ENCODE measurements around the gene DDX10.

The DDX10 gene

DNA sequence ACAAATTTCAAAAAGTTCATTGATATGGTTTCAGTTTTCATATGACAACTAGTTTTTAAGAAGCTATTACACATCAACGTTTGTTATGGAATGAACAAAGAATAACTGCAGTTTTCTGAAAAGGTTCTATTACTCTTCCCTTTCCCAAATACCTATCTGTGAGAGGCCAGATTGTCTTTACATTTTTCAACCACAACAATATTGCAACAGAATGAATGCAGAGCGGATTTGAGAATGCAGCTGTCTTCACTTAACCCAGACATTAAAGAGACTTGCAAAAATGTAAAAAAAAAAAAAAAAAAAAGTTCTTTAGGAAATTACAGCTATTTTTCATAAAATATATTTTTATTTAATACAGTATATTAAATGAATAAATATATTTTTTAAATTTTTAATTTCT is 250.8 kb downstream of the DDX10 start:
- no peak for DNase-seq

DNA sequence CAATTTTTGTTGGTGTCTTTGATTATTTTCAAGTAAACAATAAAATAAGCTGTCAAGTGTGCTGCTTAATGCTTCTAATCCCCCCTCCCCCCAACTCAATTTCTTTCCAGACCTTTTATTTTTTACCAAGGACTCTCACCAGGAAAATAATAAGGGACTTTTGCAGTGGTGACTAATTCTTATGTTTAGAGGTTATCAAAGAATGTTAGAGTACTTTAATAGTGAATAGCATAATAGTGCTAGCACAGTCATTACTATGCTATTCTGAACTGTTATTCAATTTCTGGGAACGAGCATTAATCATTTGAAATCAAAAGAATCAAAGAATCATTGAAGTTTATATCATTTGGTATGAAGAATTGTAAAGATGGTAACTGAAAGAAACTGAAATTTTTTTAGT is 251.4 kb downstream of the DDX10 start:
- DNase-seq: no peak

DNA sequence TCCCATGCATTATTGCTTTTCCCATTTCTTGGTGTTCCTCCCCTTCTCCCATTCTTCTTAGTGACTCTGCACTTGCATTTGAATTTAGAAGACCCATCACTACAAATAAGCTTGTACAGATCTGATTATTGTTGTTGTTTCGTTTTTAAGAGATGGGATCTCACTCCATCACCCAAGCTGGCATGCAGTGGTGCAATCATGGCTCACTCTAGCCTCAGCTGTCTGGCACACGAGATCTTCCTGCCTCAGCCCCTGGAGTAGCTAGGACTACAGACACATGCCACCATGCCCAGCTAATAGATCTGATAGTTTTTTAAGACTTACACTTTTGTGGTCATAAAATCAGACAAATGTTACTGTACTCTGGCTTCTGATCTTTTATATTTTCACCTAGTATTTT is 252.1 kb downstream of the DDX10 start:
- no peak for DNase-seq

DNA sequence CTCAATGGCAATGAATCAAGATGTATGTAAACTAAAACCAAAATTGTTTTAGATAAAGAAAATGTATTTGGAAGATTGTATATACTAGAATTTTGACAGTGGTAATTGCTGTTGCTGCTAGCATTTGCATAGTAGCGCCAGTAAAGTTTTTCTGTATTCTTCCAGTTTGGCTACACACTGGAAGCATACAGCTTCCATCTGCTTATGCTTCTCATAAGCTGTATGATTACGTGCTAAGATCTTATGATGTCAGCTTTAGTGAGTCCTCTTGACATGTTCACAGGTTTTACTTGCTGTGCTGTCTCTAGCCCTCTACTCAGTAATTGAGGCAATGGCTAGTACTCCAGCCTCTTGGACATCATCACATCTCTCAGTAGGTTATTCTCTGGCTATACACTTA is 256.3 kb downstream of the DDX10 start:
- no peak for DNase-seq

DNA sequence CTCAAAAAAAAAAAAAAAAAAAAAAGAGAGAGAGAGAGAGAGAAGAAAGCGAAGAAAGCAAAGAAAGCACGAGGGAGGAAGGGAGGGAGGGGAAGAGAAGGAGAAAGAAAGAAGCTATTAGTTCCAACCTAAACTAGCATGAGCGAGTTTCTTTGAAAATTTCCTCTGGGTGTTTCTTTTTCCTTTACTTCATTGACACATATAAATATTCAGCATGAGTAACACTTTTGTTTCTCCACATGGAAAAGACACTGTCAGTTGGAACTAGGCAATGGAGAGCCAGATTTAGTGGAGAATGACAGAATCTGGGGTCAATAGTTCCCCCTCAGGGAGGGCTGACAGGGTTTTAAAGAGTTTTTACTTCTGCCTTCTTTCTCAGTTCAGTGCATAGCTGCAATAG is 257.4 kb downstream of the DDX10 start:
- no peak for DNase-seq

DNA sequence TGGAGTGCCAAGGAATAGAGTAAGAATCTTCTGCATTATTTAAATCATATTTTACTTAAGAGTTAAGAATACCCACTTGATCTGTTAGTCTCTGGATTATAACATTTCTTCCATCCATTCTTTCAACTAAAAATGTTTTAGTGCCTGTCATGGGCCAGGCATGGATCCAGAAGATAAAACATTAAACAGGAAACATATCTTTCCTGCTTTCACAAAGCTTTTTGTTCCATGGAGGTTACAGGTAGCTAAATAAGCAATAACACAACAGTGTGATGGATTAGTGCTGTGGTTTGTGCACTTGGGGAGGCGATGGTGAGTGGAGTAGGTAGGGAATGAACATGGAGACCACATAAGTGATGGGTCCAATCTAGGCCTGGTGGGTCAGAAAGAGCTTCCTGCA is 258.5 kb downstream of the DDX10 start:
- DNase-seq: no peak

DNA sequence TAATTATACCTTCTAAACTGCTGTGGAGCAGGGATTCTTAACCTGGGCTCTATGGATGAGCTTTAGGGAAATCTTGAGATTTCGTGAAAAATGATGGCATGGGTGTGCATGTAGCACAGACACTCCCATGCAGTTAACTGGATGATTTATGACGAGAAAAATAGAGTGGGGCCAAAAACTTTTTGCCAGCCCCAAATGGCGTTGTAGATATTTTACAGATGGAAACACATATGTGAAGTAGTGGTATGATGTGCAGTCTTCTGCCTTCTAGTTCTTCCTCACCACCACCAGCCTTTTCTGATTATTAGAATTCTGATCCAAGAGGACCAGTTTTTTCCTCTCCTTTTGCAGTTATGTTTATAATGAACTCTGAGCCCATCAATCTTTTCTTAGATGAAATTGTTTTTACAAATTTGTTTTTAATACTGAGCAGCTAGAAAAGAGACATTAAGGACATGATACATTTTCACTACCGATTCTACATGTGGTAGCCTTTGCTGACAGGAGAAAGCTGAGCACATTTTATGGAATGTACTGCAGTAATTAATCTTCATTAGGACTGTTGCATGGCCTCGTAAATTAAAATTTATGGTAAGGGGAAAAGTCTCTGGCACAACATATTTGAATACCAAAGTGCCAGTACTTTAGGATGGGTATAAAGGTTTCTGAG is 261.4 kb downstream of the DDX10 start:
- no peak for DNase-seq

DNA sequence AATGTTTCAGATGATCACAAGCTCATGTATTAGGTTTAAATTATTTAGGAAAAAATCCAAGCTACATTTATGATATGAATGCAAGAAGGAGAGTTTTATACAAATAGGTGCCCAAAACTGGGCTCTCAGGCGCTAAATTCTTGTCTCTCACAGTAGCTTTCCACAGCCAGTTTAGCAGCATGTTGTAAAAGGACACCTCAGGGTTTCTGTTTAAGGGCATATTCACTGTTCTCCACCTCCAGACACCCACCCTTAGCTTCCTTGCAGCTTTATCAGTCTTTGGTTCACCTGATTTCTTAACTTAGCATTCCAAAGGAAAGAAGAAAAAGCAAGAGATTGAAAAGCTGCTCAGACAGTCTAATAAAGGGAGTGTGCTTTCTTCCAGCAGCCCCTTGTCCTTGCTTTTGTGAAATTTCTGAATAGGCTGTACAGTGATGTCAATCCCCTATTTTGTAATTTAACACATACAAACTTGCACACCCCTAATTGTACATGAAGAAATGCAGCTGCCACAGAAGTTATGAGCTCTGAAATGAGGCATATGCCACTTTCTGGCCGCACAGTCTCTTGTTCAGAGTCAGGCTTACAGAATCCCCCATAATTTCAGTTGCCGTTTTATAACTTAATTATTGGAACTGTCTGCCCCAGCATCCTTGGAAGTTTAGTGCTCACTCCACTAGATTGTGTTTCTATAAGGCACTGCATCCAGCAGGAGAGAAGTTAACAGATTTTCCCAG is 262.1 kb downstream of the DDX10 start:
- DNase-seq: no peak

DNA sequence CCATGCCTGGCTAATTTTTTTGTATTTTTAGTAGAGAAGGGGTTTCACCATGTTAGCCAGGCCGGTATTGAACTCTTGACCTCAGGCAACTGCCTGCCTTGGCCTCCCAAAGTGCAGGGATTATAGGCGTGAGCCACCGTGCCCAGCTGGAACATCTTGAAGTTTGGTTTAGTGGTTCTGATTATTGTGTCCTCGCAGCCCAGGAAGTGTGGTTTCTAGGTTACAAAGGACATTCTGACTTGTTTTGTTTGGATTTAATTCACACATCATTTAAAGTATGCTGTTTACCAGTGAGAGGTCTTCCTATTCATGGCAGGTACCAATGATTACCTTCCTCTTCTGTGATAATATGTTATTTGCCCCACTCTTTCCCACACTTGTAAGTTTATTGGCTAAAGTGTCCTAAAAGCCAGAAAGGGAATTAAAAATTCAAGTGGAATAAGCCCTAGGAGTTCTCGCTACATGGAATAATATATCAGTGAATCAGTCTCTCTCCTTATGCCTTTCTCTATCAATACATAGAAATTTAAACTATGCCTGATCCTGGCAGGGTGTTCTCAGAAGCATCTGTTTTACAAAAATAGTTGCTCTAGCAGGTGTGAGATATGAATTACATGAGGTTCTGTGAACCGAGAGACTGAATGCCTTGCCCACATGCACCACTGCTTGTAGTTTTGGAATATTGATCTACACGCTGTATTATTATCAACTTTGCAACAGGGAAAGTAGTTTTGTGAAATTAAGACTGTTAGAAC is 263.1 kb downstream of the DDX10 start:
- no peak for DNase-seq

DNA sequence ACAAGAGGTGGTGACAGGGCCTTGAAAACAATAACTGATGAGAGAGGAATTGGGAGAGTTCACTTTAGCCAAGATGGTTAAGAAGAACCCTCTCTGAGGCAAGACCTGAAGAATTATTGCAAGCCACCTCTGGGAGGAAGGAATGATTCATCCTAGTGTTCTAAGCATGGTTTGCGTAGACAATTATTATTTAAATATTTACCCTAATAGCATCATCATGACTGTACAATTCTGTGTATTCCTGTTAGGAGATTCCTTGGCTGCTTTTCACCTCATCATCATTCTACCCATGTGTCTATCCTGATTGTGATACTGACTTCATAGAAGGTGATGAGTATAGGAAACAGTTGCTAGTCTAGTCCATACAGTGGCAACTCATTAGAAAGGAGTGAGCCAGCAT is 264.4 kb downstream of the DDX10 start:
- DNase-seq: no peak

DNA sequence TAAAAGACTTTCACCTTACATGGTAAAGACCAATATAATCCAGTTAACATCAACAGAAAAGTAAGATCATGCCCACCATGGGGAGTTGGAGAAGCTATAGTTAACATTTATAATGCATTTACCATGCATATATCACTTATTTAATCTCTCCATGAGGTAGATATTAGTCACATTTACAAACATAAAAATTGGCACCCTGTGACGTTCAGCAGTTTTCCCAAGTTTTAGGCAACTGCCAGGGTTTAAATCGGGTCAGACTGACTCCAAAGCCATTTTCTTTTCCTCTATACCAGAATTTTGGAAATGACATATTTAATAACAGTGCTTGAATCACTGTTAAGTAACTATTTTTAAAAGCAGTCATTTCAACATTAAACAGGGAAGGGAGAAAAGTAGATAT is 266.3 kb downstream of the DDX10 start:
- DNase-seq: no peak

DNA sequence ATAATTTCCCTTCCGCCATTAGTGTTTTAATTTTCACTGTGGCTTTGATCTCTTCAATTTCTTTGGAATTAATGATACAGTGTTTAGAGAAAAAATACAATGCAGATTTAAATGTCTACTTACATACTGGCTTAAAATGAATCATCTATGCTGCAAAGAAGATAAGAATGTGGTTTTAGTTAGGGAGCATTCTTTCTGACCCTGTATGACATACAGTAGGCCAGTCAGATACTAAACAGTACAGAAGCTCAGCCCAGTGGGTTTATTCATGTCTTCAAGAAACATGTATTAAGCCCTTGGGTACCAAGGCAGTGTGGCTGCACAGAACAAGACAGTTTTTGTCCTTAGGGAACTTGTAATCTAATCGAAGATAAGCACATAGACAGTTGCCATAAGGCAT is 268.8 kb downstream of the DDX10 start:
- DNase-seq: no peak

DNA sequence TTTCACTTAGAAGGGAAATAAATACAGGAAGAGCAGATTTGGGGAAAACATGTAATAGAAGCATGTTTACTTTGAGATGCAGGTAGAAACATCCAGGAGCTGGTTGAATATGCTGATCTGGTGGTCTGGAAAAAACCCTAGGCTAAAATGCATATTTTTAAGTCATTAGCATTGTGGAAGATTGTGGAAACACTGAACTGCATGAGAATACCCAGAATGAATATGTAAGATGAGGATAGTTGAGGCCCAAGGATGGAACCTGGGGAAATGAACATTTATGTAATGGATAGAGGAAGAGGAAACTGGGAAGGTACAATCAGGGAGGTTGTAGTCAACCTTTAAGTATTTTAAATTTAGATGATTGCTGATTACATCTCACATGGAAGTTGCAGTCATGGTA is 269.4 kb downstream of the DDX10 start:
- no peak for DNase-seq

DNA sequence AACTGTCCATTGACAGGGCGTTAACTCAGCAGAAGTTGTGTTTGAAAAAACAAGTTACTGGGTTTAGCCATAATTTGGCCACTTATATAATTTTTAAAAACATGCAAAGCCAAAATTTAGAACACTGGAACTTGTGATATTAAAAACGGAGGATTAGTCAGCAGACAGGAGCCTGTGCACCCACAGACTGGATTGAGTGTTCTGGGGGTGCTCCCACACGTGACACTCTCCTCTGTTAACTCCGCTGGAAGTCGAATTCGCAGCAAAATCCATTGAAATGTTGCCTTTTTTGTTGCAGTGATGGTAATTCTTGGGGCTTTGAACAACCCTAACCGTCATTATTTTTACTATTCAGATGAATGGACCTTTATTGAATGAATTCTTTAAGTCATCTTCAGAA is 269.8 kb downstream of the DDX10 start:
- DNase-seq: no peak

DNA sequence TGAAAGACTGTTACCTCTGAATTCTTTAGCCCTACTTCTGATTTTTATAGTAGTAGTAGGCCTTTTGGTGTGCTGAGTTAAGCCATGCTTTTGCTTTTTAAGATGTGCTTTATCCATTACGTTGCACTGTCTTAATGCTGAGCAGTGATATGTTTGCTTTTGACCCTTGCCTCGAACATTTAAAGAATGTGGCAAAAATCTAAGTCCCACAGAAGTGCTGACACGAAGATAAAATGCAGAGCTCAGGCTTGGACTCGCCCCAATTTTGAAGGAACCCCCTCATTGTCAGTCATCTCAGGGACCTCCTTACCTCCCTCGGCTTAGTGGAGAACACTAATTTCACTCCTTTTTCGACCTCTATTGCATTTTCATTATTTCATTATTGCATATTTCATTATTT is 272.9 kb downstream of the DDX10 start:
- DNase-seq: no peak

DNA sequence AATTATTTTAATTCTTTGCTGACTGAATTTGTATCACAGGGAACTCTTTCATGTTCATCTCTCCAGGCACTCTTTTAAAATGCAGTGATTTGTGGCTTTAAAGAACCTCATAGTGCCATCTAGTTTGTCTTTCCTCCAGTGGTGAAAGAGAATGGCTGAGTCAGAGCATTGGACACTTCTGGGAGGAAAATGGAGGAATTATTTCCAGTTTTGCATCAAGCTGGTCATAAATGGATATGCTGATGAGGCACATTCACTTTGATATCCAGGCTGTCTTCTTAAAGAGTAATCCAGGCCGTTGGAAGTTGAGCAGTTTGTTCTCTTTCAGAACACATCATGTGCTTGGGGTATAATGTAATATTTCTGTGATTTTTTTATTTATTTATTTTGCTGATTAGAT is 273.7 kb downstream of the DDX10 start:
- no peak for DNase-seq

DNA sequence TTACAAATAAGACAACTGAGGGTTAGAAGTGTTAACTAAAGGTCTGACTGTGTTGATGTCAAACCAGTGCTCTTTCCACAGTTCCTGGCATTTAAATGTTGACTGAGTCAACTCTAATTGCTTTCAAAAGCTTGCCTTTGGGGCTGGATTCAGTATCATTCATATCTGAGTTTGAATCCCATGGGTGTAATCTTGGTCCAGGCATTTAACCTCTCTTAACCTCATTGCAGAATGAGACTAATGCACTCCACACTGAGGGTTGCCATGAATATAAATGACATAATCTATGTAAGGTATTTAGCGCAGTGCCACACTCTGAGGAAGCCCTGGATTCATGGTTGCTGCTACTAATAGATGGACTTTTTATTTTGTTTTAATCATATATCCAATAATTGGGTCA is 274.3 kb downstream of the DDX10 start:
- no peak for DNase-seq

DNA sequence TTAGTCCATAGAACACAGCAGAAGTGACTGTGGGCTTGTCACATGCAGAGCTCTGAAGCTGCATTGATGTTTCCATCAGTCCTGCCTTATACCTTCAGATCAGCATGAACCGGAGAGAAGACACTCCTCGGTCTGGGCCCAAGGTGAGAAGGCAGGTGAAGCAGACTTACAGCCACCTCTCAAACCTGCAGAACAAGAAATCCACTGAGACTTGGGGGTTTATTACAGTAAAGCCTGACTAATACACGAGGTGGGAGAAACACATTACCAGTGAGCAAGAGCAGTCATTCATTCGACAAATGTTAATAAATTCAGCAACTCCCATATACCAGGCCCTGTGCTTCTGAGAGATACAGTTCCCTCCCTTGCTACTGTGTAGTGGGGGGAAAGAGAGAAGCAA is 279.0 kb downstream of the DDX10 start:
- no peak for DNase-seq

DNA sequence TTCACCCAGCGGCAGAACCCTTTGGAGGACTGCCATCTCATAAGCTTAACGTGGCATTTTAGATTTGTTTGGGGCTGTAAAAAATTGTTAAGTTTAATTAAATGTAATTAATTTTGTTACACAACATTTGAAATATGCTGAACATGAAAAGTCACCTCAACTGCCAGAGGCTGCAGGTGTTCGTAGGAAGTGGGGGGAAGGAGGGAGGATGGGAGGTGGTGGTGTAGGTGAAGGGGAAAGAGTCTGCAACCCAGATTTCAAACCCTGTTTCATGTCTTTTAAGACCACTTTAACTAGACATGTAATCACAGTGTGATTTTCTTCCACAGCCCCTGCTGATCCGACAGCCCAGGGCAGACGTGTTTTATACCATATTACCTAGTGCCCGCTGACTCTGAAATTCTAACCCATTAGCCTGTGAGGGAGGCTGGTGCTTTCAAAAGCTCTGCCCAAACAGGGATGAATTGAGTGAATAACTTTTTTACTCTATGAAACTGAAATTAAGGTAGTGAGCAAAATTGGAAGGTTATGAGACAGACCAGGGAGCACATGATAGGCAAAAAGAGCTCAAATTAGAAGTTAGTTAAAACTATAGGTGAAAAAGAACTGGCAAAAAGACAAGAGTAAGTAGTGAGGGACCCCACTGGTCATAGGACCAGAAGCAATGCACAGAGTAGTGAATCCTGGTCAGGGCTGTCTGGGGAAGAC is 279.8 kb downstream of the DDX10 start:
- no peak for DNase-seq

DNA sequence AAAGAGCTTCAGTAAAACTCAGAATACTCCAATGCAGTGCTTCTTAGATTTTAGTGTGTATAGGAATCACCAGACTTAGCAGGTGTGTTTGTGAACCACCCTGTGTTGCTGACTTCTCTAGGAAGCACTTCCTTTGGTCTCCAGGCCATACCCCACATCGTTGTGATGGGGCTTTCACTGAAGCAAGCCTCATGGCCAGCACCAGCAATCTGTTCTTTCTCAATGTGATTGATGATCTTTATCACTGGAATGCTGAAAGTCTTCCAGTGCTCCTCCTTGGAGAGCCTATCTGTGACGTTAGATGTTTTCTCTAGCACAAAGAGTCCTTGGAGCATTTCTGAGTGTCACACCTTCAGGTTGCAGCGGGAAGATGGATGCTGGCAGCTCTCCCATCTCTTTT is 280.5 kb downstream of the DDX10 start:
- DNase-seq: no peak

DNA sequence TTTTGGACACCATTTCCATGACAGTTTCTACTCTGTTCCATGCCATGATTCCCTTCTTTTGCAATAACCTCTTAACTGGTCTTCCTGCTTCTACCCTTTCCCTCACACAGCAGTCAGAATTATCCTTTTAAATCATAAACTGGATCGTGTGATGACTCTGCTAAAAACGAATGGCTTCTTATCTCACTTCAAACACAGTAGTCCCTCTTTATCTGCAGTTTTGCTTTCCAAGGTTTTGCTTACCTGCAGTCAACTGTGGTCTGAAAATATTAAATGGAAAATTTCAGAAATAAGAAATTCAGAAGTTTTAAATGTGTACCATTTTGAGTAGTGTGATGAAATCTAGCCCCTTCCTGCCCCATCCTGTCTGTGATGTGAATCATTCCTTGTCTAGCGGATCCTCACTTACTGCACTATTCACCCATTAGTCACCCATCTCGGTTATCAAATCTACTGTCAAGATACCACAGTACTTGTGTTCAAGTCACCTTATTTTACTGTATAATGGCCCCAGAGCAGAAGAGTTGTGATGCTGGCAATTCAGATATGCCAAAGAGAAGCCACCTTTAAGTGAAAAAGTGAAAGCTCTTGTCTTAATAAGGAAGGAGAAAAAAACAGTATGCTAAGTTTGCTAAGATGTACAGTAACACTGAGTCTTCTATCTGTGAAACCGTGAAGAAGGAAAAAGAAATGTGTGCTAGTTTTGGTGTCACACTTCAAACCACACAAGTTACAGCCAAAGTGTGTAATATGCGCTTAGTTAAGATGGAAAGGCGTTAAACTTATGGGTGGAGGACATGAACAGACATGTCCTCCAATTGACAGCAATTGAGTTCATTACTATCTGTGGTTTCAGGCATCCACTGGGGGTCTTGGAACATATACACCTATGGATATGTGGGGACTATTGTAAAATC is 283.0 kb downstream of the DDX10 start:
- no peak for DNase-seq

DNA sequence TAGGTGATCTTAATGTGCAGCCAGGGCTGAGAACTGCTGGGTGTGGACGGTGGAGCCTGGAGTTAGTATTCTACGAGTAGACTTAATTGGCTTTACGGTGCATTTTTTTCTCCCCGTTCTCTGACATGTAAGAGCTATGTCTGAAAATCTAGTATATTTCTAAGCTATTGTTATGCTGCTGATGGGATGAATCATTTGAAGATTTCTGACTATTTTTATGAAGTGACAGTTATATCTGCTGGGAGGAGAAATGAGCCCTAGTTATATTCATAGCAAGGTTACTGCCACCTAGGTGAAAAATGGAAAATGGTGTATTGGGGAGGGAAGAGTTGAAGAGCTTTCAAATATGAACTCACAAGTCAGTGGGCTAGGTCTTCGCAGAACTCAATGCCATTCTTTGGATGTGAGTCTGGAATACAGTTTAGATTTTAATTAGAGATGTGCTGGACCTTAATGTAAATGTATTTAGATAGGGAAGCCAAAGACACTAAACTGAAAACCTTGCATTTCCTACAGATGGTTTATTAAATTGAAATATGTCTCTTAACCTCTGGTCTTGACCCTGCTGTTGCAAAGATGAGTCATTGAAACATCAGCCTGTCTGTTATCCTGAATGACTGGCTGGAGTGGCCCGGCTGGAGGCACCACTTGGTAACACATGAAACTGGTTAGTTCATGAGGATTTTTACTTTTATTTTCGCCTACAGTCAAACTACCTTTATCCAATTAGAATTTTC is 293.7 kb downstream of the DDX10 start:
- DNase-seq: no peak
